Inferior parietal cortex (tissue), 1 donor: Measurements from ENCODE around the gene RANBP17.
"Not testable (repeated sequence)": the region's sequence is repeated elsewhere in the genome, so short reads cannot be mapped to it uniquely, and the experiment has no call there.

Experiments
- DNase-seq: peaks from one replicate; pipeline ENCODE4 v3.0.0-alpha.2; 2016; ENCODE audit errors: extremely low spot score

The RANBP17 gene

DNA sequence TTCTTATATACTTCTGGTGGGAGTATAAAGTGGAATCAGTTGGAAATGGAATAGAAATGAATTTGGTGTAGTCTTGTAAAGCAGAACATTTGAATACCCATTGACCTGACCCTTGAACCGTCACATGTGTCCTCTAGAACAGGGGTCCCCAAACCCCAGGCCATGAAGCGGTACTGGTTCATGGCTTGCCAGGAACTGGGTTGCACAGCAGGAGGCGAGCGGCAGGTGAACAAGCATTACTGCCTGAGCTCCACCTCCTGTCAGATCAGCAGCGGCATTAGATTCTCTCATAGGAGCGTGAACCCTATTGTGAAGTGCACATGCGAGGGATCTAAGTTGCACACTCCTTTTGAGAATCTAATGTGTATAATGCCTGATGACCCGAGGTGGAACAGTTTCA, 80.0 kb downstream of the RANBP17 start:
- DNase-seq = no peak

DNA sequence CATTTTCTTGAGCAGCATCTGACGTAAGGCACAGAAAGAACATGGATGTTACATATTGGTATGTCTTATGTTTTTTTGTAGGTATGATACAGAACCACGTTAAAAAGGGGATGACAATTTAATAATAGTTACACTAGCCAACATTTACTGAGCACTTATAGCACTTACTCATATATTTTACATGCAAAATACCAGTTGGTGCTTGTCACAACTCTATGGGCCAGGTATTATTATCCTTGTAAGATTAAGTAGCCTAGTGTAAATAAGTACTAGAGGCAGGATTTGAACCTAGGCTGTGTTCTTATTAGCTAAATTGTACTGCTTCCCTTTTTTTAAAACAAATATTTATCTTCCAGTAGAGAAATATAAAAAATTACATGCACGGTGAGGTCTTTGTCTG, 83.5 kb downstream of the RANBP17 start:
- no peak for DNase-seq

DNA sequence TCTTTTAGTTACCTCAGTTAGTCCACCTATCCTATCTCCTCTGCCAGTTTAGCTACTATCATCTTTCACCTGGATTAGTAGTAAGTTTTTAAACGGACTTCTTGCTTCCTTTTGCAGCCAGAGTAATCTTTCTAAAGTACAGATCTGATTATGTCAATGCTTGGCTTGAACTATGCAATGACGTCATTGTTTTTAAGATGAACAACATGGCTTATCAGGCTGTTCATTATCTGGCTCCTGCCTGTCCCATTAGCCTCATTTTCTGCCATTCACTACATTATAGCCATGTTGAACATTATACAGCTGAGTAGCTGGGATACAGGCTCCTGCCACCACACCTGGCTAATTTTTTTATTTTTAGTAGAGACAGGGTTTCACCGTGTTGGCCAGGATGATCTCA, 98.7 kb downstream of the RANBP17 start:
- DNase-seq = no peak

DNA sequence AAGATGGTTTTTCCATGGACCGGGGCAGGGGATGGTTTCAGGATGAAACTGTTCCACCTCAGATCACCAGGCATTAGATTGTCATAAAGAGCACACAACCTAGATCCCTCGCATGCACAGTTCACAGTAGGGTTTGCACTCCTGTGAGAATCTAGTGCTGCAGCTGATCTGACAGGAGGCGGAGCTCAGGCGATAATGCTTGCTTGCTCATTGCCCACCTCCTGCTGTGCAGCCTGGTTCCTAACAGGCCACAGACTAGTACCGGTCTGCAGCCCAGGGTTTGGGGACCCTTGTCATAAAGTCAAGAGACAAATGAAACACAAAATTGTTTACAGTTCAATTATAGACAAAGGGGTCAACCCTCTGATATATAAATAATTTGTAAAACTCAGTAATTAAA, 101.7 kb downstream of the RANBP17 start:
- DNase-seq = no peak

DNA sequence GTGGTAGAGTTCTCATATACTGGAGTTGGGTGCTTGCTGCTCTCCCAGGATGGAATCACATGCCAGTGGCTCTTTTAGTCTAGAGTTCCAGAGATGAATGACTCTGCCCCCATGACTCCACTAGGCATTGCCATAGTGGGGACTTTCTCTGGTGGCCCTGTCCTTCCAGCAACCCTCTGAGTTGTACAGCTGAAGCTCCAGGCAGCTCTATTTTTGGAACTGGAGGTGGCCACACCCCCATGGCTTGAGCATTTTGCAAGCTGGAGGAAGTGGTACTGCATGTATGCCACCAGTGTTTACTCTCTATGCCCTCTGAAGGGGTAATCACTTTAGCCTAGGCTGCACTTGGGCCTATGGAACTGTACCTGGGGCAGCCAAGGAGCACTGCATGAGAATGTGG, 112.6 kb downstream of the RANBP17 start:
- no peak for DNase-seq

DNA sequence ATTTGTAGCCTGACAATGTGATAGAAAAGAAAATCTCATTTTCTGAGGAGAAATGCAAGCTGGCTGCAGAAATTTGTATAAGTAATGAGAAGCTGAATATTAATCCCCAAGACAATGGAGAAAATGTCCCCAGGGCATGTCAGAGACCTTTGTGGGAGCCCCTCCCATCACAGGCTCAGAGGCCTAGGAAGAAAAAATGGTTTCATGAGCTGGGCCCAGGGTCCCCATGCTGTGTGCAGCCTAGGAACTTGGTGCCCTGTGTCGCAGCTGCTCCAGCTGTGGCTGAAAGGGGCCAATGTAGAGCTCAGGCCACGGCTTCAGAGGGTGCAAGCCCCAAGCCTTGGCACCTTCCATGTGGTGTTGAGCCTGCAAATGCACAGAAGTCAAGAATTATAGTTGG, 118.4 kb downstream of the RANBP17 start:
- DNase-seq = not testable (repeated sequence)

DNA sequence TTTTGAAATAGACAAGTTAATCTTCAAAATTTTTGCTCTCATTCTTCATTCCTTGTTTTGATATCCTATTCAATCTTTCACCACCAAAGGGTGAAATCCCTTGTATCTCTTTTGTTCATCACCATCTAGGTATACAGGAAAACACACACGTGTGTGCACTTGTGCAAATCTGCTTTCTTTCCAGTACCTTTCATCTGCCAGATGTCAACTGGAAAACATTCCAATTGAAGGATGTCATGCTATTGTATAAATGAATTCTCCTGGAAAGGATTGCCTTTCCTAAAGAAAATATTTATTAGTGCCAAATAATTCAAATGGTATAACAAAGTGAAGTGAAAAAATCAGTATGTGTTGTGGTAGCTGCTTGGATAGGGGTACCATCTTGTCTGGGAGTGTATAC, 123.7 kb downstream of the RANBP17 start:
- no peak for DNase-seq

DNA sequence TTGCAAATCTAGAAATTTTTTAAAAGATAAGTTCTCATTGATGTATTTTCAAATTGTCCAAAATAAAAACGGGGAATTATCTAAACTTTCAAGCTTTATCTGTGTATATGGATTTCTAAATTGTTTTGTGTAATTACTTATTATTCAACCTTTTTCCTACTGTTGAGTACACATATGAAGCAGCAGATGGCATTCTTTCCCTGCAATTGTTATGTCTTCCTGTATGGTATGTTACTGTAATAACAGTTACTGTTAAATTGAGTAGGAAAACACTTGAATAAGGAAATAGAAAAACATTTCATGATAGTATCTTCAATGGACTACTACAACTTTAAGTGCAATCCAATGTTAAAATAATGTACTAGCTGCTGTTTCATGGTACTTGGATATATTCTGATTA, 124.8 kb downstream of the RANBP17 start:
- no peak for DNase-seq

DNA sequence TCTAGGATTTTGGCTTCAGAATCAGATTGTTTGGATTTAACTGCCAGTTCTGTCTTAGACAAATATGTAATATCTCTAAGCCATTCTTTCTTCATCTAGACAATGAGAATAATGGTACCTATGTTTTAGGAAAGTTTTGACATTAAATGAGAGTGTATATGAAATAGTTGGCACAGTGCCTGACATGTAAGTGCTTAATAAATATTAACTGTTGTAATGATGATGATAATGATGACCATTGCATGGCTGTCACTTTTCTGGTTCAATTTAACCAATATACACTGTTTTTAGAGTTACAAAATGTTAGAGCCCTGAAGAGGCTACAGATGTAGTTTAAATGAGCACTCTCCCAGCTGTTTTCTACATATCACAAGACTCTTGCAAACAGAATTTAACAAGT, 131.7 kb downstream of the RANBP17 start:
- no peak for DNase-seq

DNA sequence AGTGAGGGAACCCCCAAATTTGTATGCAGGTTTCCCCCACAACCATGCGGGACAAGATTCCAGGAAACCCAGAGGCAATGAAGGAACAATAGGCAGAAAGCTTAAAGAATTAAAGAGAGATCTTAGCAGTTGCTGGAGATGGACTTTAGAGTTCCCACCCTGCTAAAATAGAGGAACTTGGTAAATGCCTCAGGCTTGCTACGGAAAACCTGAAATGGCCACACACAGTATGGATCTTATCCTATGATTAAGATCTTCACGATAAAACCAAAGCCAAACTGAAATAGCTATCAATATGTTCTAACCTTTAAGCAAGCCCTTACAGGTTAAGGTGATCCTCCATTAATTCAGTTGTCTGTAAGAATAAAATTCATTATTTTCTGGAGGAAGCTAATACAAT, 148.3 kb downstream of the RANBP17 start:
- DNase-seq = no peak

DNA sequence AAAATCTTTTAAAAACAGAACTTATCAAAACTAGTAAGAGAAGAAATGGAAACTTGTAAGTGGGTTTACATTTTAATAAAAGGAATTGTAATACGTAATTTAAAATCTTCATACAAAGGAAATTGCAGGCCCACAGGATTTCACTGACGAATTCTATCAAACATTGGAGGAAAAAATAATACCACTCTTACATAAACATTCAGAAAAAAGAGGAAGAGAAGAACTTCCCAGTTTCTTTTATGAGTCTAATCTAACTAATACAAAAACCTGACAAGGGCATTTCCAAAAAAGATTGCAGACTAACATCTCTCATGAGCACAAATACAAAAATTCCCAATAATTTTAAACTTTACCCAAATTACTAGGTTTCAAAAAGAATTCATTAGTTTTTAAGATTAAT, 149.0 kb downstream of the RANBP17 start:
- no peak for DNase-seq

DNA sequence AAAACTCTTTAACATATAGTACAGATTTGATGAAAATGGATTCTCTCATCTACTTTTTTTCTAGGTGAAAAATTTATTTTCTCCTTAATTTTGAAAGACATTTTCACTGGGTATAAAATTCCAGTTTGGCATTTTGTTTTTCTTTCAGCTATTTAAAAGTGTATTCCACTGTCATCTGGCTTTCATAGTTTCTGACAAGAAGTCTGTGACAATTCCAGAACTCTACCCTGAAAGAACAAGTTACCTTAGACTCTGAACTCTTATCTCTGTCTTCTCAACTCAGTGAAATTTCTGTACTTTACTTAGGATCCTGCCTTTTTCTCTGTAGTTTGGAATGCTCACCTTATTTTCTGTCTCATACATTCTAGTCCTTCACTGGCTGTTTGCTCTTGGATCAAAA, 161.7 kb downstream of the RANBP17 start:
- no peak for DNase-seq

DNA sequence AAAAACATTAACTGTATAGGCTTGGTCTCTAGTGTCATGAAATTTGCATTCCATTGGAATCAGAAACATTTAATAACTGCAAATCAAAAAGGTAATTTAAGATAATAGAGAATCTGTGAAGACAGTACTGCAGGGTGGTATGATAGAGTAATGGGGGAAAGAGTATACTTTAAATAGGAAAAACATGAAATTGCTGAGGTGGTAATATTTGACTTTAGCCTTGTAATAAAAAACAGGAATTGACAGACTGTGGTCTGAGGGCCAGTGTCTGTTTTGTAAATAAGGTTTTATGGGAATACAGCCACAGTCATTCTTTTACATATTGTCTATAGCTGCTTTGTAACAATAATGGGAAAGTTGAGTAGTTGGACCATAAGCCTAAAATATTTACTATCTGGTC, 162.3 kb downstream of the RANBP17 start:
- no peak for DNase-seq

DNA sequence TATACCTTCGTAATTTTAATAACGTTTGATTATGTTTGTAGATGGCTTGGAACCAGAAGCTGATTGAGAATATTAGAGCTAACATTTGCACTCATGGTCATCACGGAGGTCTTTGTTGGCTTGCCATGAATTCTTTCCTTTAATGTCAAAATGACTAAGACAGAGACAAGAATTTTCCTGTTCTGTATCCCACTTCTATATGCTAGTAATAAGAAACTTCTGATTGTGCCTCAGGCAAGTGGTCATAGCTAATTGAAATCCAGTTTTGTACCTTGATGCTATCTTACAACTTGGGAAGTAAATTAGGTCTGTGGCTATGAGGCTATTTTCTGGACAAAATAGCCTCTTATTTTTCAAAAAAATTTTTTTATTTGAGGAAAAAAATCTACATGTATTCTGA, 167.6 kb downstream of the RANBP17 start:
- DNase-seq = no peak

DNA sequence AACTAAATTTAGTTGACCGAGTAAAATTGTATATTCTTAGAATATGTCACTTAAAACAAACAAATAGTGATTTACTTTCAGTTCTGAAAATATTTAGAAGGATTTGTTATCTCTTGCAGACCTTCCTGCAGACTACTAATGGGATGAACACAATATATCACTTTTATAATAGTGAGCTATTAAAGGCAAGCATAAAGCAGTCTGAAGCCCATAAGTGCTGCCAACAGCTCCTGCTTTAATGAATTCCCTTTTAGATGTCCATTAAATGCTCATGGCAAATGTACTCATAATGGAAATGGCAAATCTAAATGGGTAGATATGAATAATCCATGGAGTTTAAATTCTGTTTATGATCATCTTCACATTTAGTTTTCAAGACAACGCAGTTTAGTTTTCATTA, 170.2 kb downstream of the RANBP17 start:
- no peak for DNase-seq

DNA sequence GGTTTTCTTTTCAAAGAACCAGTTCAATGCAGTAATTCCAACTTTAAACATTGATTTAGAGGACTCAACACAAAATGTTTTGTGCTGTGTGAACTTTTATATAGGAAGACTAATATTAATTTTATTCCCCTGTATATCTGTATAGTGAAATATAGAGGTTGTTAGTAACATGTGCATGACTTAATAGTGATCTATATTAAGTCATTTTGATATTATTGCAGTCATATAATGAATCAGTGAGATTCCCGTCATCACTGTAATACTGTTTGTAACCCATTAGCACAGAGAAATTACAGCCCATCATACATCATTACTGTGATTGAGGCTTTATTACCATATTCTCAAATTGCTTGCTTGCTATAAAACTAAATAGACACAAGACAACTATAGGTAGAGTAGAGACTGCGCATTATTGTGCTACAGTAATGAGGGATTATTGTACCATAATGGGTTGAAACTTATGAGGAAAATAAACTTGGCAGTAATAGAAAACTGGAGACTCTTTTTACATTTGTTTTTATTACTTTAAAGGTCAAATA, 170.7 kb downstream of the RANBP17 start:
- DNase-seq = no peak

DNA sequence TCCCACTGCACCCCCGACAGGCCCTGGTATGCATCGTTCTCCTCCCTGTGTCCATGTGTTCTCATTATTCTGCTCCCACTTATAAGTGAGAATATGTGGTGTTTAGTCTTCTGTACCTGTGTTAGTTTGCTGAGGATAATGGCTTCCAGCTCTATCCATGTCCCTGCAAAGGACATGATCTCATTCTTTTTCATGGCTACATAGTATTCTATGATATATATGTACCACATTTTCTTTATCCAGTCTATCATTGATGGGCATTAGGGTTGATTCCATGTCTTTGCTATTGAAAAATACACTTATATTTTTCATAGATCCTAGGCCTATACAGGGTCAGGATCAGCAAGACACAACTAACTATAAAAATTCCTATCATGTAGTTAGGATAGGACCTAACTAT, 180.1 kb downstream of the RANBP17 start:
- not testable (repeated sequence) for DNase-seq

DNA sequence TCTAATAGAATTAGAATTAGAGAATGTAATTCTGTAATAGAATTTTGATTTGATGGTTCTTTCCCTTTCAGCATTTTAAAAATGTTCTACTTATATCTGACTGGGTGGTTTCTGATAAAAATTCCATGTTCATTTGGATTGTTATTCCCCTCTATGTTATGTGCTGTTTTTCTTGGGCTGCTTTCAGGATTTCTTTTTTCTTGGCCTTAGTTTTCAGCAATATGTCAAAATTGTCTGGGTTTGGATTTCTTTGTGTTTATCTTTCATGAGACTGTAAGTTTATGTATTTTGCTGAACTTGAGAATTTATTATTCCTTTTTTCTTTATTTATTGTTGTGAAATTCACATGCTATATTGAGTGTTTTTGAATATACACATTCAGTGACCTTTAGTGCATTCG, 189.1 kb downstream of the RANBP17 start:
- no peak for DNase-seq

DNA sequence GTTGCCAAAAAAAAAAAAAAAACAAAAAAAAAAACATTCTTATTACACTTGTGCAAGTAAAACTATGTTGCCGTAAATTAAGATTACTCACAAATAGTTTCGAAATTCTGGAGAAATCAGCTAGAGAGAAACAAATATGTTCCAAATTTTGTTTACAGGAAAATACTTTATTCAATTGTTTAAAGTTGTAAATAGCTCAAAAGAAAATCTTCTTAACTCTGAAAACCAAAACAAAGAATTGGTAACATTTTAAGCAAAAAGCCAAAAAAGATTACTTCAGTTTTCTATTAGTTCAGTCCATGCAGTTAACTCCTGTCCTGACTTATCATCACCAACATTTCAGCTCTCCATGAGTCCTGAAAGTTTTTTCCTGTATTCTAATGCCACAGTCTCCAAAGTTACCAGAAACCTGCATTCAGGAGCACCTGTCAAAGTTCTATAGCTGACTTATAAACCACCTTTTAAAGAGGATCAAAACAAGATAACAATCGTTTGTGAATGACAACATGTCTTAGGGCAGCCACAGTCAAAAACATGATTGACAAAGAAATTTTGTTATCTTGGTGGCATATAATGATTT, 194.1 kb downstream of the RANBP17 start:
- DNase-seq = no peak

DNA sequence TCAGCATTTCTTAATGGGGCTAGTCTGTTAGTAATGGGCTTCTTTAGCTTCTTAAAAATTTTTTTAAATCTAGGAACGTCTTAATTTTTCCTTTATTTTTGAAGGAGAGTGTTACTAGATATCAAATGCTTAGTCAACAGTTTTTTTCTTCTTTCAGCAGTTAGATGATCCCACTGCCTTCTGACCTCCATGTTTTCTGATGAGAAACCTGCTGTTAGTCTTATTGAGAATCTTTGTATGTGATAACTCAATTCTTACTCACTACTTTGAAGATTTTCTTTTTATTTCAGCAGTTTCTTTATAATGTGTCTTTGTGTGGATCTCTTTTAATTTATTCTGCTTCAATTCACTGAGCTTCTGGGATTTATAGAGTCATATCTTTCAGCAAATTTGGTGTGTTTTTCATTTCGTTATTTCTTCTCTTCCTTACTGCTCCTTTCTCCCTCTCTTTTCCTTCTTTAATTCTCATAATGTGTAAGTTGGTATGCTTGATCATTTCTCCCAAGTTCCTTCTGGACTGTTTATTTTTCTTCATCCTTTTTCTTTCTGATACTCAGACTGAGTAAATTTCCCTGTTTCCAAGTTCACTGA, 205.8 kb downstream of the RANBP17 start:
- DNase-seq = no peak

DNA sequence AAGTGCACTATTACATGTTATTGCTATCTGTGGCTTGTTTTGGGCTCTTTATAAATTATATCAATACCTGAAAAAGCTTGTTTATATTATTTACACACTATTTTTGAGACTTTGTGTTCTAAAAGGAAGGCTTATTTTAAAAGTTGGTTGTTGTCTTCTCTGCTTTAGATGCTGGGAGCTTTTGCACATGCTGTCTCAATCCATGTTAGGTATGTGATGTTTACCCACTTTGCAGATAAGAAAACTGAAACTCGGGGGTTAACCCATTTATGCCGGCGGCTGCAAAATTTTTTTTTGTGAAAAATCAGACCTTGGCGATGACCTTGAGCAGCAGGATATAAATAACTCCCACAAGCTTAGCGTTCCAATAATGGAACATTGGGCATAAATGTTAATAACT, 212.9 kb downstream of the RANBP17 start:
- no peak for DNase-seq

DNA sequence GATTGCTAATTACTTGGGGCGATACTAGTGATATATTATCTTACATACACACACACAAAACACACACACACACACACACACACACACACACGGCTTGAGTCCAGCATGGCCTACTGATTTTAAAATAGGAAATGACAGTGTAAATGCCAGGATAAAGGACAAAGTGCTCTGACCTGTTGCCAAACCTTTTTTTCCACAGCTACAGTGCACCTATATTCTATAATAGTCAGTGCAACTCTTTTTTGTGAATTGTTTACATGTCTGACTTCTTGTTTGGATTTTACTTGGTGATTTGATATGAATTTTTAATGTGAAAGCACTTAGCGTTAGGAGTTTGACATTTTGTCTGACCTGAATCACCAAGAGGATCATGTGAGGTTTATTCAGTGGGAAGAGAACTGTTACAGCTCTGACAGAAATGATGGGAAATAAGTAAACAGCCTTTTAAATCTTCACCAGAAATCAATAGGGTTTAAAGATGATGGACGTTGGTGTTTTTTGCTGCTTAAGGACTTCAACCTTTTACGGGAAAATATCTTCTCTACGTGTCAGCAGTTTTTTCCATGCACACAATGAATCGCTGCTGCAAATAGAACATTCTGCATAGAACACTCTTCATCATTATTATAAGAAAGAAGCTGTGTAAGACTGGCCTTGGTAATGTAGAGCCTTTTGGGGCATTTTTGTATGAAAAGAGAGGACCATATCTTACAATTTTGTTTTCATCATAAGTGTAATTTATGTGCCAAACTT, 218.5 kb downstream of the RANBP17 start:
- DNase-seq = no peak

DNA sequence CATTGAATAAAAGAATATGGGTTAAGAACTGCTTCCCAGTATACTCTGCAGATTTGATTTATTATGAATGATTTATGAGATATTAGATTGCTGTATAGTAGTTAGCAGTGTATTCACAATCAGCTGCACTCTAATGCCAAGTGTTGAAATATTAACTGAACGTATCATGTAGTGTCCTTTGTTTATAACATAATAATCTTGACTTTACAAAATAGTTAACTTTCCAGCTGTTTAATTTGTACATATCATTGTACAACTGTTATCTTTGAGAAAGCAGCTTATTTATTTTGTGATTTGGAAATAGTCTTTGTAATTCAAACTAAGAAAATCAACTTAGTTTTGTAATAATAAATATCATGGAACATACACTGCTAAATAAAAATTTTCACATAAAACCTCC, 219.5 kb downstream of the RANBP17 start:
- no peak for DNase-seq
